Colonic mucosa (tissue), 4 donors: ENCODE results near the gene FBXL14. TPM values are rescaled to one million over a fixed set of nuclear protein-coding genes. Genes with fewer than 3 reads are reported as not detected.

Experiments used
- DNase-seq: peaks from one replicate; pipeline ENCODE4 v3.0.0-alpha.2; 2020
- H3K27ac ChIP-seq: fragments of 200-600 bp; one replicate; pipeline ENCODE4 v1.8.0; 2021
- H3K27me3 ChIP-seq: fragments of 200-600 bp; one replicate; pipeline ENCODE4 v1.8.0; 2021
- H3K36me3 ChIP-seq: fragments of 200-600 bp; one replicate; pipeline ENCODE4 v1.8.0; 2021
- H3K4me1 ChIP-seq: fragments of 200-600 bp; one replicate; pipeline ENCODE4 v1.8.0; 2021; ENCODE audit warnings: mild to moderate bottlenecking
- H3K4me3 ChIP-seq: fragments of 200-600 bp; one replicate; pipeline ENCODE4 v1.8.0; 2021
- H3K9ac ChIP-seq, 2 donors: one replicate each; pipeline ENCODE4 v1.7.0; 2013; ENCODE audit warnings: control low read depth in 2 of 2, low read depth in 2 of 2, low read length in 2 of 2
- H3K9me3 ChIP-seq: fragments of 200-600 bp; one replicate; pipeline ENCODE4 v1.8.0; 2021
- CTCF ChIP-seq: fragments of 200-600 bp; IDR thresholded peaks from one replicate; pipeline ENCODE4 v1.8.0; 2022; ENCODE audit warnings: antibody characterized with exemption, mild to moderate bottlenecking
- intact Hi-C: fragments of 100-400 bp; cut with DNase I; formaldehyde crosslinking; loops from one replicate; pipeline ENCODE4 v1.14.1; 2022
- total RNA-seq, 2 donors: library from RNA; stranded (reverse); fragmentation: NEBNext Ultra II Directional in 1 of 2; extraction: Animal tissue kit (Norgen Biotek cat#: 25700) in 1 of 2; gene quantifications; one replicate each; pipeline ENCODE4 v1.2.1, GENCODE V29; 2021
- donor health status: healthy.
- donor health status: DM: no; HTN: no; CAD: no.
- donor health status: DM: no; HTN: no; CAD: no.

Gene FBXL14
- total RNA-seq, 2 donors from 2014 or later, result 32.3 to 37.4 TPM

GRCh38 chr12:1613860-1614259 is 19.5 kb upstream of the FBXL14 start:
- H3K4me3 ChIP-seq, result no peak overlapping the region
- no peak for TF ChIP-seq CTCF
- H3K27me3 ChIP-seq, result no peaks in the 10 kb centered on the region
- no peak overlapping the region for H3K9ac ChIP-seq
- no peaks in the 10 kb centered on the region for H3K9me3 ChIP-seq
- DNase-seq, result no peak
- no peaks in the 10 kb centered on the region for H3K36me3 ChIP-seq
- intact Hi-C loops, result no loop called here
- no peaks in the 10 kb centered on the region for H3K4me1 ChIP-seq
- H3K27ac ChIP-seq, result no peak overlapping the region

GRCh38 chr12:1611803-1612572 is 17.6 kb upstream of the FBXL14 start:
- H3K4me1 ChIP-seq, result no peaks in the 10 kb centered on the region
- no peak for TF ChIP-seq CTCF
- H3K4me3 ChIP-seq, result no peak overlapping the region
- H3K36me3 ChIP-seq, result no peaks in the 10 kb centered on the region
- no peaks in the 10 kb centered on the region for H3K9me3 ChIP-seq
- H3K9ac ChIP-seq, result no peak overlapping the region
- intact Hi-C loops, result no loop called here
- H3K27ac ChIP-seq, result no peak overlapping the region
- no peak for DNase-seq
- H3K27me3 ChIP-seq, result no peaks in the 10 kb centered on the region

- no peak for DNase-seq
- no peaks in the 10 kb centered on the region for H3K36me3 ChIP-seq
- no peak overlapping the region for H3K27ac ChIP-seq
- intact Hi-C loops, result no loop called here
- H3K9ac ChIP-seq, result no peak overlapping the region
- no peaks in the 10 kb centered on the region for H3K4me1 ChIP-seq
- no peaks in the 10 kb centered on the region for H3K9me3 ChIP-seq
- no peak for TF ChIP-seq CTCF
- no peaks in the 10 kb centered on the region for H3K27me3 ChIP-seq
- no peak overlapping the region for H3K4me3 ChIP-seq
Observed at GRCh38 chr12:1610072-1610643, 15.8 kb upstream of the FBXL14 start.

GRCh38 chr12:1608713-1609119 is 14.3 kb upstream of the FBXL14 start:
- Histone ChIP-seq H3K9ac (no peak overlapping the region), H3K4me3 (no peak overlapping the region), H3K27ac (no peak overlapping the region), H3K4me1 (no peaks in the 10 kb centered on the region), H3K36me3 (no peaks in the 10 kb centered on the region), H3K9me3 (no peaks in the 10 kb centered on the region), H3K27me3 (no peaks in the 10 kb centered on the region)
- no peak for DNase-seq
- intact Hi-C loops, result no loop called here
- TF ChIP-seq CTCF, result no peak

GRCh38 chr12:1607940-1608712 is 13.7 kb upstream of the FBXL14 start:
- H3K4me1 ChIP-seq, result no peaks in the 10 kb centered on the region
- no peak overlapping the region for H3K4me3 ChIP-seq
- TF ChIP-seq CTCF, result no peak

More at GRCh38 chr12:1607940-1608712, 13.7 kb upstream of the FBXL14 start:
- Histone ChIP-seq H3K9me3 (no peaks in the 10 kb centered on the region), H3K36me3 (no peaks in the 10 kb centered on the region), H3K27ac (no peak overlapping the region), H3K27me3 (no peaks in the 10 kb centered on the region), H3K9ac (no peak overlapping the region)
- intact Hi-C loops, result no loop called here
- DNase-seq, result no peak
